Measurements from ENCODE around the gene MST1. TPM values are rescaled to one million over a fixed set of nuclear protein-coding genes. Genes with fewer than 3 reads are reported as not detected.

MST1 gene
- total RNA-seq, 1 donor from 2014 or later, result 2.7 TPM

GRCh38 chr3:49727924-49728361, 38.7 kb upstream of the MST1 start:
- H3K4me1 Mint-ChIP-seq, result peaks cover 8% of the 10 kb centered on the region
- H3K9me3 Mint-ChIP-seq, result no peaks in the 10 kb centered on the region
- Histone ChIP-seq H3K27me3 (no peaks in the 10 kb centered on the region), H3K79me2 (ENCODE audit: low read depth) (peaks cover 6% of the 10 kb centered on the region), H3K9me3 (ENCODE audit: low read depth) (no peaks in the 10 kb centered on the region), H3K4me2 (no peak overlapping the region), H3K36me3 (no peaks in the 10 kb centered on the region), H3K27ac (no peak overlapping the region), H2AFZ (replicated peaks) (no peak overlapping the region), H3F3A (ENCODE audit: low read depth) (peaks cover 26% of the 10 kb centered on the region), H3K9ac (no peak overlapping the region), H3K4me3 (no peak overlapping the region), H3K4me1 (peaks cover 2% of the 10 kb centered on the region), H4K20me1 (ENCODE audit: low read depth) (no peaks in the 10 kb centered on the region)
- peaks cover 18% of the 10 kb centered on the region for H3K36me3 Mint-ChIP-seq
- H3K4me3 Mint-ChIP-seq, result no peak overlapping the region
- H3K27ac Mint-ChIP-seq, result no peak overlapping the region
- DNase-seq (ENCODE audit: low spot score), result no peak
- TF ChIP-seq CTCF (IDR thresholded peaks at IDR 0.05) (no peak), EZH2phosphoT487 (IDR thresholded peaks at IDR 0.05) (no peak), EZH2 (IDR thresholded peaks at IDR 0.05) (no peak)
- H3K27me3 Mint-ChIP-seq (ENCODE audit: insufficient read depth, low read depth), result peaks cover 6% of the 10 kb centered on the region

GRCh38 chr3:49727154-49727923, 38.1 kb upstream of the MST1 start:
- peak overlapping the region; percentile 35 for H3K4me3 Mint-ChIP-seq
- Histone ChIP-seq H3K9me3 (ENCODE audit: low read depth) (no peaks in the 10 kb centered on the region), H3K9ac (no peak overlapping the region), H3K79me2 (ENCODE audit: low read depth) (peaks cover 12% of the 10 kb centered on the region), H3K4me2 (no peak overlapping the region), H3K36me3 (no peaks in the 10 kb centered on the region), H3K4me3 (no peak overlapping the region), H4K20me1 (ENCODE audit: low read depth) (no peaks in the 10 kb centered on the region), H3K27me3 (no peaks in the 10 kb centered on the region), H2AFZ (replicated peaks) (no peak overlapping the region), H3F3A (ENCODE audit: low read depth) (peaks cover 26% of the 10 kb centered on the region), H3K27ac (no peak overlapping the region), H3K4me1 (peaks cover 5% of the 10 kb centered on the region)
- no peak overlapping the region for H3K27ac Mint-ChIP-seq
- H3K4me1 Mint-ChIP-seq, result peaks cover 13% of the 10 kb centered on the region
- no peak for DNase-seq (ENCODE audit: low spot score)
- no peak for TF ChIP-seq CTCF (IDR thresholded peaks at IDR 0.05)
- no peak for TF ChIP-seq EZH2 (IDR thresholded peaks at IDR 0.05)
- no peaks in the 10 kb centered on the region for H3K9me3 Mint-ChIP-seq
- peaks cover 12% of the 10 kb centered on the region for H3K36me3 Mint-ChIP-seq
- peaks cover 9% of the 10 kb centered on the region for H3K27me3 Mint-ChIP-seq (ENCODE audit: insufficient read depth, low read depth)

- no peaks in the 10 kb centered on the region for H4K20me1 ChIP-seq (ENCODE audit: low read depth)
- Mint-ChIP-seq H3K27ac (no peak overlapping the region), H3K27me3 (ENCODE audit: insufficient read depth, low read depth) (peaks cover 9% of the 10 kb centered on the region), H3K4me1 (peaks cover 17% of the 10 kb centered on the region), H3K36me3 (peaks cover 10% of the 10 kb centered on the region), H3K9me3 (no peaks in the 10 kb centered on the region), H3K4me3 (peak overlapping the region; percentile 27)
- no peak for DNase-seq (ENCODE audit: low spot score)
- no peak overlapping the region for H3K9ac ChIP-seq
- TF ChIP-seq CTCF (IDR thresholded peaks at IDR 0.05) (no peak), EZH2 (IDR thresholded peaks at IDR 0.05) (no peak), EZH2phosphoT487 (IDR thresholded peaks at IDR 0.05) (no peak)
- no peak overlapping the region for H3K4me3 ChIP-seq
- H3K4me1 ChIP-seq, result peaks cover 5% of the 10 kb centered on the region
- H3K9me3 ChIP-seq (ENCODE audit: low read depth), result no peaks in the 10 kb centered on the region
- H3K79me2 ChIP-seq (ENCODE audit: low read depth), result peaks cover 12% of the 10 kb centered on the region
- no peak overlapping the region for H2AFZ ChIP-seq (replicated peaks)
- H3K27me3 ChIP-seq, result no peaks in the 10 kb centered on the region
- H3F3A ChIP-seq (ENCODE audit: low read depth), result peaks cover 26% of the 10 kb centered on the region
- no peak overlapping the region for H3K4me2 ChIP-seq
- no peak overlapping the region for H3K27ac ChIP-seq
- H3K36me3 ChIP-seq, result no peaks in the 10 kb centered on the region
Observed at GRCh38 chr3:49725906-49726681, 36.8 kb upstream of the MST1 start.
